ENCODE data around the gene C1QA.

Gene C1QA

GRCh38 chr1:22618056-22618455, 18.4 kb upstream of the C1QA start:
- no peak for TF ChIP-seq CTCF (IDR thresholded peaks at IDR 0.05; ENCODE audit: insufficient read depth, low read depth, low read length, missing control alignments)
- H3K4me3 ChIP-seq (ENCODE audit: low read length) = no peak overlapping the region
- DNase-seq (ENCODE audit: low read depth) = no peak

- no peak overlapping the region for H3K4me3 ChIP-seq (ENCODE audit: low read length)
- DNase-seq (ENCODE audit: low read depth) = peak; percentile 7
- no peak for TF ChIP-seq CTCF (IDR thresholded peaks at IDR 0.05; ENCODE audit: insufficient read depth, low read depth, low read length, missing control alignments)
Measured at GRCh38 chr1:22619252-22619651, 17.2 kb upstream of the C1QA start.

GRCh38 chr1:22619798-22620197, 16.6 kb upstream of the C1QA start:
- H3K4me3 ChIP-seq (ENCODE audit: low read length) = no peak overlapping the region
- DNase-seq (ENCODE audit: low read depth) = no peak
- TF ChIP-seq CTCF (IDR thresholded peaks at IDR 0.05; ENCODE audit: insufficient read depth, low read depth, low read length, missing control alignments) = no peak

GRCh38 chr1:22621761-22622160, 14.7 kb upstream of the C1QA start:
- no peak for TF ChIP-seq CTCF (IDR thresholded peaks at IDR 0.05; ENCODE audit: insufficient read depth, low read depth, low read length, missing control alignments)
- no peak for DNase-seq (ENCODE audit: low read depth)
- no peak overlapping the region for H3K4me3 ChIP-seq (ENCODE audit: low read length)

- no peak overlapping the region for H3K4me3 ChIP-seq (ENCODE audit: low read length)
- no peak for TF ChIP-seq CTCF (IDR thresholded peaks at IDR 0.05; ENCODE audit: insufficient read depth, low read depth, low read length, missing control alignments)
- peak; percentile 19 for DNase-seq (ENCODE audit: low read depth)
Measured at GRCh38 chr1:22625262-22625925, 11.0 kb upstream of the C1QA start.

GRCh38 chr1:22626237-22627157, 9.9 kb upstream of the C1QA start:
- no peak overlapping the region for H3K4me3 ChIP-seq (ENCODE audit: low read length)
- no peak for DNase-seq (ENCODE audit: low read depth)
- no peak for TF ChIP-seq CTCF (IDR thresholded peaks at IDR 0.05; ENCODE audit: insufficient read depth, low read depth, low read length, missing control alignments)
